HG03025 (cell line): ENCODE results near the gene LRRC4.
A peak's percentile ranks its signal among the peaks of the same experiment; 100 is the strongest.

Source experiments
- ATAC-seq: cut with Tn5 transposase; IDR thresholded peaks from one replicate; pipeline ENCODE4 v1.9.1; 2021; ENCODE audit warnings: mild to moderate bottlenecking, moderate library complexity; ENCODE audit not compliant: unreplicated experiment, low FRiP score

Gene LRRC4

GRCh38 chr7:128033246-128033645, 2.0 kb upstream of the LRRC4 start:
- ATAC-seq: no peak

GRCh38 chr7:128032605-128033235, 1.5 kb upstream of the LRRC4 start:
- no peak for ATAC-seq

GRCh38 chr7:128031901-128032604, 816 bp upstream of the LRRC4 start:
- ATAC-seq: peak; percentile 44

GRCh38 chr7:128030263-128030653, 979 bp downstream of the LRRC4 start:
- ATAC-seq: no peak

GRCh38 chr7:128029405-128029995, 1.7 kb downstream of the LRRC4 start:
- no peak for ATAC-seq

- no peak for ATAC-seq
Observed at GRCh38 chr7:128027485-128027980, 3.7 kb downstream of the LRRC4 start.

GRCh38 chr7:128026551-128026950, 4.7 kb downstream of the LRRC4 start:
- no peak for ATAC-seq

GRCh38 chr7:128025819-128026218, 5.4 kb downstream of the LRRC4 start:
- no peak for ATAC-seq

- no peak for ATAC-seq
Observed at GRCh38 chr7:128025380-128025779, 5.9 kb downstream of the LRRC4 start.

- no peak for ATAC-seq
Observed at GRCh38 chr7:128024151-128024550, 7.1 kb downstream of the LRRC4 start.

- ATAC-seq: no peak
Observed at GRCh38 chr7:128022631-128023532, 8.4 kb downstream of the LRRC4 start.

- no peak for ATAC-seq
Observed at GRCh38 chr7:128021366-128021765, 9.9 kb downstream of the LRRC4 start.

- ATAC-seq: no peak
Observed at GRCh38 chr7:128020159-128020558, 11.1 kb downstream of the LRRC4 start.

- ATAC-seq: no peak
Observed at GRCh38 chr7:128019288-128019687, 11.9 kb downstream of the LRRC4 start.

- no peak for ATAC-seq
Observed at GRCh38 chr7:128017862-128018845, 13.1 kb downstream of the LRRC4 start.

GRCh38 chr7:128017460-128017859, 13.8 kb downstream of the LRRC4 start:
- no peak for ATAC-seq

- ATAC-seq: no peak
Observed at GRCh38 chr7:128014811-128015210, 16.4 kb downstream of the LRRC4 start.

- ATAC-seq: no peak
Observed at GRCh38 chr7:128011131-128011661, 20.0 kb downstream of the LRRC4 start.

- ATAC-seq: no peak
Observed at GRCh38 chr7:128010391-128011127, 20.7 kb downstream of the LRRC4 start.
